DMS114 treated with DMSO at 0.1 percent for 48 hours (cell line): ENCODE measurements around the gene CALHM6.
A peak's percentile ranks its signal among the peaks of the same experiment; 100 is the strongest.

Source experiments
- DNase-seq: peaks from one replicate; lab custom pipeline; 2025; ENCODE audit not compliant: unreplicated experiment; lab: John Stamatoyannopoulos, UW

Gene CALHM6

GRCh38 chr6:116461331-116461931 lies at the start of gene CALHM6:
Gene CALHM6 (plus strand): TSS chr6:116461375. CDS start chr6:116461930, 555 bp downstream.
- DNase-seq: no peak

GRCh38 chr6:116412270-116412669 lies 48.9 kb upstream of the CALHM6 start:
- no peak for DNase-seq

DNA sequence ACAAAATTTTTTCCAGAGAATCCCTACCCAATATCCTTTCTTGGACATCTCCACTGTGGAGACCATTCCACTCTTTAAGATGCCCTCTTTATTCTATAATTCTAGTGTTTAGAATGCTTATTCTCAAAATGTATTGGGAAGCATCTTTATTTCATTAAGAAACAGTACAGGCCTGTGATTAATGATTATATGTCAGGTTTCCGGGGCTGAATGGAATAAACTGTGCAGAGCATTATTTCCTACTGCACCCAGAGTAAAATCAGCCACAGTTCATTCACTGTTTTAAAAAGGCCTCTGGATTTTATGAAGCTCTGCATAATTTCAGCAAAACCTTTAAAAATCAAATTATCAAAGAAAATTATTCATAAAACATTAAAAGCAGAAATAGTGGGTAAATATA lies 47.8 kb upstream of the CALHM6 start:
- DNase-seq: no peak

DNA sequence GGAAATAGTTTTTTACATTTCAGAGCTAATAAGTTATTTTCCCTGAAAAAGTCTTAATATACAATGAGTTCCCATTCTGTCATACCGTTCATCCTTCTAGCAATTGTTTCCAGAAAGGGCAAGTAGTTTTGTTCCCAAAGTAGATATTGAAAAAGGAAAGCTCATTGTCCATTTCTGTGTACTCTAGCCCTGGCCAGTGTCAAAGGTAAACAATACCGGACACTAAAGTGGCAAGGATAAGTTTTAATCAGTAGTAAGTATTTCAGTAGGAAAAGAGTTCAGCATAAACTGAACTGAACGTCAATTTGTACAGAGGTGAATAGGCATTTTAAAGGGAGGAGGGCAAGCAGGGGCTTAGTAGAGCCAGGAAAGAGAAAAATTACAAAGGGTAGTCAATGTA lies 43.5 kb upstream of the CALHM6 start:
- no peak for DNase-seq

GRCh38 chr6:116419069-116419786 lies 41.9 kb upstream of the CALHM6 start:
- no peak for DNase-seq

- DNase-seq: no peak
Observed at GRCh38 chr6:116420341-116420740, 40.8 kb upstream of the CALHM6 start.

GRCh38 chr6:116422238-116422637 lies 38.9 kb upstream of the CALHM6 start:
- no peak for DNase-seq

DNA sequence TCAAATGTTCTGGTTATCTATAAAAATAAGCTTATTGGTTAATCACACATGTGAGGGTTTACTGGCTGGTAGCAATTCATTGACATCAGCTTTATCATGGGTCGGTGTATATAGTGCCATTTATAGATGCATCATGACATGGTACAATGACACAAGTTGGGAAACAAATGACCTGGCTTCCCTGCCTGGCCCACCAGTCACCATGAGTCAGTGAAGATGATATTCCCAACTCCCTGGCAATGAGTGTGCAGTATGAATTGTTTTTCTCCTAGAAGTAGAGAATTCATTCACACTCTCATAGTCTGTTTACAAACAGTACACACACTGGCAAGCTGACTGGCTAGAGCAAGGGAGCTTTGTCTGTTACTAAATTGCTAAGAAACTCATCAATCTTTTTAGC lies 37.2 kb upstream of the CALHM6 start:
- DNase-seq: no peak

- DNase-seq: no peak
Observed at GRCh38 chr6:116426551-116426950, 34.6 kb upstream of the CALHM6 start.

DNA sequence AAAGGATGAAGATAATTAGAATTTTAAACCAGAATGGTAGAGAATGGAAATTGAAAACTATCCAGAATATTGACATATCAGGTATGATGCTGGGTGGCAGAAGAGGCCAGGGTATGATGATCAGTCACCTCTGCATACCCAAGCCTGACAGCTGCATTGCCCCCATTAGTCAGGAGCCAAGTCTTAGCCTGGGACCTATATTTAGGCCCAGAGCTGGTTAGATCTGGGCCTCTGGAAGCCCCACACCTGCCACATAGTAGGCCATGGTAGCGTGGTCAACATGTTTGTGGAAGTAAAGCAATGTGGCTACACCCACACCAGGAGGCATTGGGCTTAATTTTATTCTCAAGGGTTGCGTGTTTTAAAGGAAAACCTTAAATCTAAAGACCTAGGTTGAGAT lies 32.1 kb upstream of the CALHM6 start:
- no peak for DNase-seq

DNA sequence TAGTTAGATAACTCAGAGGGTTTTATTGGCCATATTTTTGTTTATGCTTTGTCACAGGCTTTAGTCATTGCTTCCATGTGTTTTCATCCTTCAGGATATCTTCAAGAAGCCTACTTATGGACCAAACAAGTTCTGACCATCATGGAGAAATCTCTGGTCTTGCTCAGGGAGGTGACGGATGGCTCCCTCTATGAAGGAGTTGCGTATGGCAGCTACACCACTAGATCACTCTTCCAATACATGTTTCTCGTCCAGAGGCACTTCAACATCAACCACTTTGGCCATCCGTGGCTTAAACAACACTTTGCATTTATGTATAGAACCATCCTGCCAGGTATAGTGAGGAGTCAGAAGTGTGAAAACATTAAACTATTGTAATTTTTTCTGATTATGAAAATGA lies 30.3 kb upstream of the CALHM6 start:
- no peak for DNase-seq

GRCh38 chr6:116431964-116432595 lies 29.1 kb upstream of the CALHM6 start:
- no peak for DNase-seq

DNA sequence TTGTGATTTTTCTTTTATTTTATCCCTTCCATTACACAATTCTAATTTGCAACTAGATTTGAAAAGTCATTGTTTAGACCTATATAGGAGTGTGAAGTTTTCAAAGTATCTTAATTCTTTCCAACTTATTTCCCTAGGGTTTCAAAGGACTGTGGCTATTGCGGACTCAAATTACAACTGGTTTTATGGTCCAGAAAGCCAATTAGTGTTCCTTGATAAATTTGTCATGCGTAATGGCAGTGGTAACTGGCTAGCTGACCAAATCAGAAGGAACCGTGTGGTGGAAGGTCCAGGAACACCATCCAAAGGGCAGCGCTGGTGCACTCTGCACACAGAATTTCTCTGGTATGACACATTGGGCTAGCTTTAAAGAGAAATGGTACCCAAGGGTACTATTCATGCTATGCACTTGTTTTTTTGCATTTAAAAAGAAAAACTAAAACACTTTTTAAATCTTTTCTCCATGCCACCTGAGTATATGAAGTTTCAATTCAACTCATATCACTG lies 27.9 kb upstream of the CALHM6 start:
- DNase-seq: no peak

DNA sequence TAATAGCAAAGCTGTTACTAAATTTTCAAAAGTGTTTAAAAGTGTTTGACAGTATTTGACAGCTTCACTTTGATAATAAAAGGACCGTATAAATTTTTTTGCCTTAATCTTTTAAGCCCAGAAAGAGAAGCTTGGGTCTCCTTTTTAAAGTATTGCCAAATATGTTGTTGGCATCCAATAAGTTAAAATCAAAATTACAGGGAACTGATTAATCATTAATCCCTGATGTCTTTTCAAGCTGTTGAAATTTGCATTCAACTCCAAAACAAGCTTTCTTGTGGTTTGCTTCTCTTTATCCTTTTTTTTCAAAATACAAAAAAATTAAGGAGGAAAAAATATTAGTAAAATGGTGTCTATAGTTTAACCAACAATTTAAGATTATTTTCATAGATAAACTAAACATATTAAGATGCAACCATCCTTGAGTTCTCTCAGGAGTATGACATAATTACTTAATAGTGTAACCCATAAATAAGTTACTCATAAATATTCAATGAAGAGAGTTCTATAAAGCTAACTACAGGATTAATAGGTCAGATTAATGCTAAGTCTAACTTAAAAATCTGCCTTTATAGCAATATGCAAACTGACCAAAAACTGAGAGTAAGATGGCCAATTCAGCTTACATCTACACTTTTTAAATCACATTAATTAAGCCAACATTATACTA lies 27.0 kb upstream of the CALHM6 start:
- no peak for DNase-seq

DNA sequence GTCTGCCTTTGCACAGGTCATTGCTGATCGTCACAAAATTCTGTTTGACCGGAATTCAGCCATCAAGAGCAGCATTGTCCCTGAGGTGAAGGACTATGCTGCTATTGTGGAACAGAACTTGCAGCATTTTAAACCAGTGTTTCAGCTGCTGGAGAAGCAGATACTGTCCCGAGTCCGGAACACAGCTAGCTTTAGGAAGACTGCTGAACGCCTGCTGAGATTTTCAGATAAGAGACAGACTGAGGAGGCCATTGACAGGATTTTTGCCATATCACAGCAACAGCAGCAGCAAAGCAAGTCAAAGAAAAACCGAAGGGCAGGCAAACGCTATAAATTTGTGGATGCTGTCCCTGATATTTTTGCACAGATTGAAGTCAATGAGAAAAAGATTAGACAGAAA lies 24.6 kb upstream of the CALHM6 start:
- DNase-seq: no peak

GRCh38 chr6:116437656-116438055 lies 23.5 kb upstream of the CALHM6 start:
- peak; percentile 14 for DNase-seq

- DNase-seq: peak; percentile 91
Observed at GRCh38 chr6:116438590-116439448, 22.4 kb upstream of the CALHM6 start.

DNA sequence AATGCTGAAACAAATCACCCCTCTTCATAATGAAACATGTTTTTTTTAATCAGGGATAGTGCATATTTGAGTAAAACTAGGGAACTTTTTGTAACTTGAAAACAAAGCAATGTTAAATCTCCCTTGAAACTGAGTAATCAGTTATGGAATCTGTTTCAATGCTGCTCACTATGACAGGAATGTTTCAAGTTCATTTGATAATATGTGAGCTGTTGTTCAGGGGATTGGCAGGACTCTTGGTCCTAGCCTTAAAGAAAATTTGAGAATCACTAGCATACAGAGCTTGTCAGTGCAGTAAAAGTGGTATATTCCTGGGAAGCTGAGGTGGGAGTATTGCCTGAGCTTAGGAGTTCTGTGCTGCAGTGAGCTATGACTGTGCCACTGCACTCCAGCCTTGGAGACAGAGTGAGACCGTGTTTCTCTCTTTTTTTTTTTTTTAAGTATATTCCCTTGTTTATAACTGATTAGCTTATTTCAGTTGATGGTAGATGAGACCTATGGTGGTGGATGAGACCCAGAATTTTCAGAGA lies 21.6 kb upstream of the CALHM6 start:
- DNase-seq: peak; percentile 92

- DNase-seq: no peak
Observed at GRCh38 chr6:116443105-116443504, 18.1 kb upstream of the CALHM6 start.

DNA sequence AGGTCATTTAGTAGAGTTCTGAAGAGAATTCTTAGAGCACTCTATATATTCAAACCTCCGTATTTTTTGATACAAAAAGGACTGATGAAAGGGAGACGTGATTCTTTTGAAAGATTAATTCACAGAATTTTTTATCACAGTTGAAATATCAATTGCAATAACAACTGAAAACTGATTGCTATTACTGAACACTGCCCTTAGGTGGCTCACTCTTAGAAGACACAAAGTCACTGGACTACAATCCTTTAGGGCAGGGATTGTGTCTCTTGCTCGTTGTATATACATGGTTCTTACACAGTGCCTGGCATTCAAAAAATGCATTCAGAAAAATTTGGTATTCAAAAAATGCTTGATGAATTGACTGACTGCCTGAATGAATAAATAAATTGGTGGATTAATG lies 17.1 kb upstream of the CALHM6 start:
- peak; percentile 72 for DNase-seq
